Measurements from ENCODE around the gene SETD4.

SETD4 gene

GRCh38 chr21:36072453-36073162 is 12.3 kb upstream of the SETD4 start:
- Histone ChIP-seq H3K79me1 (ENCODE audit: low read length) (no peaks in the 10 kb centered on the region), H2AK5ac (ENCODE audit: low read length) (no peak overlapping the region), H3K4me2 (ENCODE audit: low read length) (no peak overlapping the region), H4K5ac (ENCODE audit: low read length) (no peak overlapping the region), H3K23ac (ENCODE audit: low read length) (no peak overlapping the region), H3K27me3 (ENCODE audit: insufficient read depth, low read length, poor library complexity) (no peaks in the 10 kb centered on the region), H3K56ac (ENCODE audit: low read length) (peak overlapping the region; percentile 17), H3K18ac (ENCODE audit: low read length) (no peak overlapping the region), H2BK120ac (ENCODE audit: low read depth, low read length) (no peak overlapping the region), H2BK15ac (replicated peaks; ENCODE audit: low read depth) (no peak overlapping the region), H3K36me3 (ENCODE audit: control insufficient read depth, insufficient read depth, low read length) (no peaks in the 10 kb centered on the region), H3K79me2 (ENCODE audit: control insufficient read depth, insufficient read depth, low read length) (peaks cover 1% of the 10 kb centered on the region), H3K4me1 (ENCODE audit: control insufficient read depth, low read depth, low read length) (no peaks in the 10 kb centered on the region), H3K4ac (ENCODE audit: low read depth, low read length) (no peak overlapping the region), H3K27ac (ENCODE audit: low read depth, low read length) (no peak overlapping the region), H3K9ac (ENCODE audit: low read length) (no peak overlapping the region), H2BK5ac (ENCODE audit: low read length) (no peak overlapping the region), H3K4me3 (ENCODE audit: low read length) (no peak overlapping the region), H4K8ac (ENCODE audit: low read depth, low read length) (no peak overlapping the region)
- WGBS (ENCODE audit: extremely low coverage, insufficient coverage, low lambda C conversion rate), result no CpG with 5 or more reads among the region's 12 CpGs
- no peak for DNase-seq

- Histone ChIP-seq H3K27me3 (ENCODE audit: insufficient read depth, low read length, poor library complexity) (no peaks in the 10 kb centered on the region), H4K8ac (ENCODE audit: low read depth, low read length) (no peak overlapping the region), H2BK120ac (ENCODE audit: low read depth, low read length) (no peak overlapping the region), H2BK5ac (ENCODE audit: low read length) (no peak overlapping the region), H3K36me3 (ENCODE audit: control insufficient read depth, insufficient read depth, low read length) (no peaks in the 10 kb centered on the region), H3K79me2 (ENCODE audit: control insufficient read depth, insufficient read depth, low read length) (peaks cover 1% of the 10 kb centered on the region), H2AK5ac (ENCODE audit: low read length) (no peak overlapping the region), H3K56ac (ENCODE audit: low read length) (no peak overlapping the region), H3K27ac (ENCODE audit: low read depth, low read length) (no peak overlapping the region), H3K9ac (ENCODE audit: low read length) (peak overlapping the region; percentile 25), H3K18ac (ENCODE audit: low read length) (no peak overlapping the region), H4K5ac (ENCODE audit: low read length) (no peak overlapping the region), H3K23ac (ENCODE audit: low read length) (no peak overlapping the region), H3K79me1 (ENCODE audit: low read length) (no peaks in the 10 kb centered on the region), H3K4me3 (ENCODE audit: low read length) (no peak overlapping the region), H3K4me2 (ENCODE audit: low read length) (no peak overlapping the region), H3K4me1 (ENCODE audit: control insufficient read depth, low read depth, low read length) (no peaks in the 10 kb centered on the region), H3K4ac (ENCODE audit: low read depth, low read length) (no peak overlapping the region), H2BK15ac (replicated peaks; ENCODE audit: low read depth) (no peak overlapping the region)
- WGBS (ENCODE audit: extremely low coverage, insufficient coverage, low lambda C conversion rate), result no CpG with 5 or more reads among the region's 7 CpGs
- no peak for DNase-seq
Observed at GRCh38 chr21:36070999-36071398, 10.7 kb upstream of the SETD4 start.

GRCh38 chr21:36069713-36070583 is 9.6 kb upstream of the SETD4 start, which contains the start of gene CBR1:
CBR1 (plus strand) TSS chr21:36070024; CDS start chr21:36070116, 92 bp downstream.
- Histone ChIP-seq H3K27me3 (ENCODE audit: insufficient read depth, low read length, poor library complexity) (no peaks in the 10 kb centered on the region), H3K4me1 (ENCODE audit: control insufficient read depth, low read depth, low read length) (no peaks in the 10 kb centered on the region), H2BK5ac (ENCODE audit: low read length) (no peak within 1 kb of the TSS), H3K79me1 (ENCODE audit: low read length) (no peaks in the 10 kb centered on the region), H4K8ac (ENCODE audit: low read depth, low read length) (no peak within 1 kb of the TSS), H3K4me3 (ENCODE audit: low read length) (peak within 1 kb of the TSS; percentile 61), H3K18ac (ENCODE audit: low read length) (no peak within 1 kb of the TSS), H2BK15ac (replicated peaks; ENCODE audit: low read depth) (no peak within 1 kb of the TSS), H3K9ac (ENCODE audit: low read length) (peak within 1 kb of the TSS; percentile 73), H4K5ac (ENCODE audit: low read length) (no peak within 1 kb of the TSS), H3K4me2 (ENCODE audit: low read length) (peak within 1 kb of the TSS; percentile 51), H3K56ac (ENCODE audit: low read length) (peak within 1 kb of the TSS; percentile 90), H3K27ac (ENCODE audit: low read depth, low read length) (no peak within 1 kb of the TSS), H3K79me2 (ENCODE audit: control insufficient read depth, insufficient read depth, low read length) (peaks cover 1% of the 10 kb centered on the region), H3K36me3 (ENCODE audit: control insufficient read depth, insufficient read depth, low read length) (no peaks in the 10 kb centered on the region), H3K4ac (ENCODE audit: low read depth, low read length) (no peak within 1 kb of the TSS), H2AK5ac (ENCODE audit: low read length) (no peak within 1 kb of the TSS), H2BK120ac (ENCODE audit: low read depth, low read length) (no peak within 1 kb of the TSS), H3K23ac (ENCODE audit: low read length) (no peak within 1 kb of the TSS)
- WGBS (ENCODE audit: extremely low coverage, insufficient coverage, low lambda C conversion rate), result no CpG with 5 or more reads among the region's 71 CpGs
- peak; percentile 85 for DNase-seq

- Histone ChIP-seq H3K79me1 (ENCODE audit: low read length) (no peaks in the 10 kb centered on the region), H3K79me2 (ENCODE audit: control insufficient read depth, insufficient read depth, low read length) (peaks cover 1% of the 10 kb centered on the region), H2AK5ac (ENCODE audit: low read length) (no peak overlapping the region), H3K9ac (ENCODE audit: low read length) (no peak overlapping the region), H3K4me2 (ENCODE audit: low read length) (no peak overlapping the region), H4K8ac (ENCODE audit: low read depth, low read length) (no peak overlapping the region), H3K27ac (ENCODE audit: low read depth, low read length) (no peak overlapping the region), H3K4me1 (ENCODE audit: control insufficient read depth, low read depth, low read length) (no peaks in the 10 kb centered on the region), H3K23ac (ENCODE audit: low read length) (no peak overlapping the region), H2BK120ac (ENCODE audit: low read depth, low read length) (no peak overlapping the region), H3K18ac (ENCODE audit: low read length) (no peak overlapping the region), H2BK15ac (replicated peaks; ENCODE audit: low read depth) (no peak overlapping the region), H3K27me3 (ENCODE audit: insufficient read depth, low read length, poor library complexity) (no peaks in the 10 kb centered on the region), H3K36me3 (ENCODE audit: control insufficient read depth, insufficient read depth, low read length) (no peaks in the 10 kb centered on the region), H3K4ac (ENCODE audit: low read depth, low read length) (no peak overlapping the region), H3K4me3 (ENCODE audit: low read length) (no peak overlapping the region), H3K56ac (ENCODE audit: low read length) (no peak overlapping the region), H4K5ac (ENCODE audit: low read length) (no peak overlapping the region), H2BK5ac (ENCODE audit: low read length) (no peak overlapping the region)
- DNase-seq, result no peak
- whole genome bisulfite sequencing (ENCODE audit: extremely low coverage, insufficient coverage, low lambda C conversion rate), result no CpG with 5 or more reads among the region's 5 CpGs
Observed at GRCh38 chr21:36068748-36069398, 8.5 kb upstream of the SETD4 start.

- WGBS (ENCODE audit: extremely low coverage, insufficient coverage, low lambda C conversion rate), result no CpG with 5 or more reads among the region's 3 CpGs
- H3K79me2 ChIP-seq (ENCODE audit: control insufficient read depth, insufficient read depth, low read length), result no peaks in the 10 kb centered on the region
- H4K8ac ChIP-seq (ENCODE audit: low read depth, low read length), result no peak overlapping the region
- no peaks in the 10 kb centered on the region for H3K79me1 ChIP-seq (ENCODE audit: low read length)
- H3K9ac ChIP-seq (ENCODE audit: low read length), result no peak overlapping the region
- no peak overlapping the region for H2BK15ac ChIP-seq (replicated peaks; ENCODE audit: low read depth)
- H2BK5ac ChIP-seq (ENCODE audit: low read length), result no peak overlapping the region
- H3K4me3 ChIP-seq (ENCODE audit: low read length), result no peak overlapping the region
- no peak for DNase-seq
- no peak overlapping the region for H4K5ac ChIP-seq (ENCODE audit: low read length)
- no peak overlapping the region for H2BK120ac ChIP-seq (ENCODE audit: low read depth, low read length)
- no peak overlapping the region for H3K4ac ChIP-seq (ENCODE audit: low read depth, low read length)
- H3K27me3 ChIP-seq (ENCODE audit: insufficient read depth, low read length, poor library complexity), result no peaks in the 10 kb centered on the region
- no peak overlapping the region for H2AK5ac ChIP-seq (ENCODE audit: low read length)
- H3K27ac ChIP-seq (ENCODE audit: low read depth, low read length), result no peak overlapping the region
- H3K4me1 ChIP-seq (ENCODE audit: control insufficient read depth, low read depth, low read length), result no peaks in the 10 kb centered on the region
- H3K23ac ChIP-seq (ENCODE audit: low read length), result no peak overlapping the region
- no peak overlapping the region for H3K18ac ChIP-seq (ENCODE audit: low read length)
- no peak overlapping the region for H3K56ac ChIP-seq (ENCODE audit: low read length)
- H3K36me3 ChIP-seq (ENCODE audit: control insufficient read depth, insufficient read depth, low read length), result no peaks in the 10 kb centered on the region
- no peak overlapping the region for H3K4me2 ChIP-seq (ENCODE audit: low read length)
Observed at GRCh38 chr21:36065497-36066036, 5.2 kb upstream of the SETD4 start.
